IPS DF 19.7 (cell line): Measurements from ENCODE around the gene SLC44A1.

Experiments
- DNase-seq: peaks from one replicate; pipeline ENCODE4 v3.0.0-alpha.2; 2013; ENCODE audit warnings: low read depth, low spot score

SLC44A1 gene

GRCh38 chr9:105244003-105244733 lies at the start of gene SLC44A1:
Gene SLC44A1 (plus strand): TSS chr9:105244651. CDS start chr9:105244869, 218 bp downstream.
- DNase-seq, result peak; percentile 69

GRCh38 chr9:105195259-105195658 lies 49.2 kb upstream of the SLC44A1 start:
- no peak for DNase-seq

GRCh38 chr9:105198023-105198422 lies 46.4 kb upstream of the SLC44A1 start:
- DNase-seq, result no peak

GRCh38 chr9:105198865-105199264 lies 45.6 kb upstream of the SLC44A1 start:
- DNase-seq, result no peak

GRCh38 chr9:105204416-105204815 lies 40.0 kb upstream of the SLC44A1 start:
- no peak for DNase-seq

- DNase-seq, result no peak
Measured at GRCh38 chr9:105205787-105206495, 38.5 kb upstream of the SLC44A1 start.

- no peak for DNase-seq
Measured at GRCh38 chr9:105206496-105206820, 38.0 kb upstream of the SLC44A1 start.

- DNase-seq, result no peak
Measured at GRCh38 chr9:105206821-105207699, 37.4 kb upstream of the SLC44A1 start.

GRCh38 chr9:105216440-105217178 lies 27.8 kb upstream of the SLC44A1 start:
- no peak for DNase-seq

GRCh38 chr9:105218673-105219072 lies 25.8 kb upstream of the SLC44A1 start:
- DNase-seq, result no peak

- DNase-seq, result no peak
Measured at GRCh38 chr9:105219291-105219805, 25.1 kb upstream of the SLC44A1 start.

- no peak for DNase-seq
Measured at GRCh38 chr9:105220451-105220850, 24.0 kb upstream of the SLC44A1 start.

- no peak for DNase-seq
Measured at GRCh38 chr9:105223544-105224140, 20.8 kb upstream of the SLC44A1 start.

GRCh38 chr9:105226055-105226454 lies 18.4 kb upstream of the SLC44A1 start:
- DNase-seq, result no peak

GRCh38 chr9:105232207-105232606 lies 12.2 kb upstream of the SLC44A1 start:
- no peak for DNase-seq

GRCh38 chr9:105233873-105234272 lies 10.6 kb upstream of the SLC44A1 start:
- DNase-seq, result no peak

GRCh38 chr9:105236261-105236660 lies 8.2 kb upstream of the SLC44A1 start:
- DNase-seq, result no peak

- DNase-seq, result no peak
Measured at GRCh38 chr9:105237246-105237645, 7.2 kb upstream of the SLC44A1 start.

- no peak for DNase-seq
Measured at GRCh38 chr9:105238302-105238701, 6.1 kb upstream of the SLC44A1 start.

- no peak for DNase-seq
Measured at GRCh38 chr9:105241356-105242043, 3.0 kb upstream of the SLC44A1 start.
